DND-41 (cell line): Measurements from ENCODE around the gene ARL4C.

Source experiments
- ATAC-seq: fragments of 200-7000 bp; cut with Tn5 transposase; 3 replicates; pipeline ENCODE4 v1.9.1; 2021; ENCODE audit warnings: low read depth; ENCODE audit not compliant: insufficient read depth
- DNase-seq: peaks from one replicate; pipeline ENCODE4 v3.0.0-alpha.2; 2020
- H2AFZ ChIP-seq: 2 replicates; pipeline ENCODE4 v1.6.0; 2012; ENCODE audit warnings: low read depth, low read length
- H3K27ac ChIP-seq: 2 replicates; pipeline ENCODE4 v1.5.1; 2012; ENCODE audit warnings: low read length, inconsistent platforms
- H3K27me3 ChIP-seq: fragments of 200-600 bp; sonication (generic); 2 replicates; pipeline ENCODE4 v1.6.0; 2012; ENCODE audit warnings: low read length, mild to moderate bottlenecking, inconsistent platforms; ENCODE audit not compliant: insufficient read depth, poor library complexity
- H3K36me3 ChIP-seq: 2 replicates; pipeline ENCODE4 v1.5.1; 2012; ENCODE audit warnings: low read length, inconsistent platforms; ENCODE audit not compliant: insufficient read depth
- H3K4me1 ChIP-seq: 2 replicates; pipeline ENCODE4 v1.5.1; 2012; ENCODE audit warnings: mild to moderate bottlenecking, low read length; ENCODE audit not compliant: insufficient read depth
- H3K4me2 ChIP-seq: 2 replicates; pipeline ENCODE4 v1.6.0; 2012; ENCODE audit warnings: mild to moderate bottlenecking, moderate library complexity, low read length, inconsistent platforms; ENCODE audit not compliant: insufficient read depth
- H3K4me3 ChIP-seq, 2 experiments: fragments of 200-600 bp in 1 of 2; shearing (Covaris generic) in 1 of 2; 2 replicates each; pipeline ENCODE4 v1.5.1; 2012 to 2016; ENCODE audit warnings: inconsistent platforms in 2 of 2, low read length in 2 of 2, mild to moderate bottlenecking in 2 of 2, low read depth in 1 of 2, moderate library complexity in 1 of 2
- H3K79me2 ChIP-seq: 2 replicates; pipeline ENCODE4 v1.6.0; 2012; ENCODE audit warnings: low read length, inconsistent platforms; ENCODE audit not compliant: insufficient read depth
- H3K9ac ChIP-seq: 2 replicates; pipeline ENCODE4 v1.6.0; 2012; ENCODE audit warnings: low read depth, mild to moderate bottlenecking, inconsistent platforms, low read length, moderate library complexity
- H3K9me3 ChIP-seq: 2 replicates; pipeline ENCODE4 v1.5.1; 2012; ENCODE audit warnings: low read length, moderate library complexity, mild to moderate bottlenecking, inconsistent platforms; ENCODE audit not compliant: insufficient read depth, severe bottlenecking
- H4K20me1 ChIP-seq: 2 replicates; pipeline ENCODE4 v1.6.0; 2012; ENCODE audit warnings: low read length; ENCODE audit not compliant: insufficient read depth
- CTCF ChIP-seq: IDR thresholded peaks from 2 replicates; pipeline ENCODE4 v1.5.1; 2012; ENCODE audit warnings: borderline replicate concordance, low read length, moderate library complexity, mild to moderate bottlenecking; ENCODE audit not compliant: poor library complexity, severe bottlenecking; ENCODE audit errors: extremely low read depth
- EZH2 ChIP-seq: IDR thresholded peaks from 3 replicates; pipeline ENCODE4 v1.6.1; 2012; ENCODE audit warnings: borderline replicate concordance, low read depth, mild to moderate bottlenecking, moderate library complexity, low read length, inconsistent platforms; ENCODE audit not compliant: severe bottlenecking

ARL4C gene

GRCh38 chr2:234453216-234453615 is 43.7 kb downstream of the ARL4C start:
- Histone ChIP-seq H3K27me3 (no peaks in the 10 kb centered on the region), H3K27ac (peak overlapping the region; percentile 93), H3K4me2 (peak overlapping the region; percentile 55), H3K9ac (peak overlapping the region; percentile 70), H3K4me1 (peaks cover 63% of the 10 kb centered on the region), H3K4me3 (peak overlapping the region in 1 of 2 experiments; percentile 54; a peak in 2 of 4 replicates), H3K9me3 (peaks cover 2% of the 10 kb centered on the region), H2AFZ (no peak overlapping the region), H3K36me3 (no peaks in the 10 kb centered on the region), H4K20me1 (no peaks in the 10 kb centered on the region), H3K79me2 (peaks cover 24% of the 10 kb centered on the region)
- TF ChIP-seq EZH2 (no peak), CTCF (no peak)
- peak; percentile 62 for ATAC-seq
- peak; percentile 62 for DNase-seq

GRCh38 chr2:234451852-234452625 is 44.8 kb downstream of the ARL4C start:
- Histone ChIP-seq H3K9me3 (no peaks in the 10 kb centered on the region), H4K20me1 (no peaks in the 10 kb centered on the region), H3K9ac (peak overlapping the region; percentile 70), H3K27ac (peak overlapping the region; percentile 93), H3K4me2 (peak overlapping the region; percentile 55; the same call in 1 of the 2 replicates), H3K27me3 (no peaks in the 10 kb centered on the region), H3K4me3 (no peak overlapping the region), H3K79me2 (peaks cover 24% of the 10 kb centered on the region), H3K4me1 (peaks cover 73% of the 10 kb centered on the region), H2AFZ (no peak overlapping the region), H3K36me3 (no peaks in the 10 kb centered on the region)
- ATAC-seq = no peak
- no peak for DNase-seq
- TF ChIP-seq EZH2 = no peak
- TF ChIP-seq CTCF = no peak

- H3K36me3 ChIP-seq = no peaks in the 10 kb centered on the region
- H3K4me3 ChIP-seq = no peak overlapping the region
- H3K4me1 ChIP-seq = peaks cover 79% of the 10 kb centered on the region
- no peak overlapping the region for H3K9ac ChIP-seq
- TF ChIP-seq EZH2 (no peak), CTCF (no peak)
- no peak for DNase-seq
- H3K9me3 ChIP-seq = no peaks in the 10 kb centered on the region
- H3K79me2 ChIP-seq = peaks cover 24% of the 10 kb centered on the region
- no peak overlapping the region for H2AFZ ChIP-seq
- H3K27me3 ChIP-seq = no peaks in the 10 kb centered on the region
- peak overlapping the region; percentile 93 for H3K27ac ChIP-seq
- no peaks in the 10 kb centered on the region for H4K20me1 ChIP-seq
- ATAC-seq = no peak
- no peak overlapping the region for H3K4me2 ChIP-seq
Measured at GRCh38 chr2:234451242-234451641, 45.6 kb downstream of the ARL4C start.
